Mesendoderm (in vitro differentiated cells): ENCODE results near the gene TGFBR1.

Source experiments
- DNase-seq: peaks from one replicate; pipeline ENCODE4 v3.0.0; 2013
- H2AK5ac ChIP-seq: 2 replicates; pipeline ENCODE4 v1.6.1; 2013; ENCODE audit warnings: low read length, inconsistent platforms
- H2BK120ac ChIP-seq: 2 replicates; pipeline ENCODE4 v1.6.1; 2013; ENCODE audit warnings: low read depth, mild to moderate bottlenecking, low read length, moderate library complexity, mixed read lengths
- H2BK15ac ChIP-seq: replicated peaks from 2 replicates; pipeline ENCODE4 v1.6.1; 2013; ENCODE audit warnings: low read depth, mild to moderate bottlenecking, moderate library complexity
- H2BK5ac ChIP-seq: 2 replicates; pipeline ENCODE4 v1.6.1; 2013; ENCODE audit warnings: low read length, inconsistent platforms
- H3K18ac ChIP-seq: 2 replicates; pipeline ENCODE4 v1.6.1; 2013; ENCODE audit warnings: mild to moderate bottlenecking, low read length, mixed read lengths
- H3K23ac ChIP-seq: one replicate; pipeline ENCODE4 v1.6.1; 2013; ENCODE audit warnings: low read length
- H3K27ac ChIP-seq: 2 replicates; pipeline ENCODE4 v1.5.1; 2013; ENCODE audit warnings: low read depth, mild to moderate bottlenecking, inconsistent platforms, low read length, moderate library complexity
- H3K27me3 ChIP-seq: 2 replicates; pipeline ENCODE4 v1.6.1; 2013; ENCODE audit warnings: low read length, control low read depth, mild to moderate bottlenecking, inconsistent platforms; ENCODE audit not compliant: insufficient read depth, poor library complexity
- H3K36me3 ChIP-seq: 2 replicates; pipeline ENCODE4 v1.6.1; 2013; ENCODE audit warnings: low read length, inconsistent platforms; ENCODE audit not compliant: control insufficient read depth, insufficient read depth
- H3K4ac ChIP-seq: one replicate; pipeline ENCODE4 v1.6.1; 2013; ENCODE audit warnings: low read depth, mild to moderate bottlenecking, low read length, moderate library complexity
- H3K4me1 ChIP-seq: 2 replicates; pipeline ENCODE4 v1.6.1; 2013; ENCODE audit warnings: low read depth, low read length, inconsistent platforms; ENCODE audit not compliant: control insufficient read depth
- H3K4me2 ChIP-seq: 2 replicates; pipeline ENCODE4 v1.6.1; 2013; ENCODE audit warnings: low read length
- H3K4me3 ChIP-seq: 2 replicates; pipeline ENCODE4 v1.5.1; 2013; ENCODE audit warnings: mild to moderate bottlenecking, low read length
- H3K56ac ChIP-seq: one replicate; pipeline ENCODE4 v1.6.1; 2013; ENCODE audit warnings: low read length
- H3K79me1 ChIP-seq: 2 replicates; pipeline ENCODE4 v1.6.1; 2013; ENCODE audit warnings: low read length, inconsistent platforms
- H3K79me2 ChIP-seq: 2 replicates; pipeline ENCODE4 v1.6.1; 2013; ENCODE audit warnings: mild to moderate bottlenecking, low read length; ENCODE audit not compliant: control insufficient read depth, insufficient read depth
- H3K9ac ChIP-seq: 2 replicates; pipeline ENCODE4 v1.6.1; 2013; ENCODE audit warnings: low read length, inconsistent platforms
- H4K5ac ChIP-seq: one replicate; pipeline ENCODE4 v1.6.1; 2013; ENCODE audit warnings: low read length
- H4K8ac ChIP-seq: one replicate; pipeline ENCODE4 v1.6.1; 2013; ENCODE audit warnings: low read depth, mild to moderate bottlenecking, control low read depth, low read length, moderate library complexity
- WGBS: extraction: QIAGEN DNeasy Blood & Tissue Kit; methylation state at CpG from one replicate; pipeline ENCODE4 v1.1.7; 2013; ENCODE audit warnings: low lambda C conversion rate, missing lambda C conversion rate; ENCODE audit not compliant: insufficient coverage; ENCODE audit errors: extremely low coverage; 5-methylcytosine and 5-hydroxymethylcytosine counted together

TGFBR1 gene

GRCh38 chr9:99112750-99113413 is 8.0 kb downstream of the TGFBR1 start:
- WGBS: no CpG with 5 or more reads among the region's 6 CpGs
- H3K27ac ChIP-seq: no peak overlapping the region

GRCh38 chr9:99113414-99114048 is 8.6 kb downstream of the TGFBR1 start:
- H3K36me3 ChIP-seq: no peaks in the 10 kb centered on the region
- H3K56ac ChIP-seq: no peak overlapping the region
- no peak overlapping the region for H2AK5ac ChIP-seq
- no peak overlapping the region for H3K23ac ChIP-seq
- no peak overlapping the region for H2BK120ac ChIP-seq
- no peak overlapping the region for H3K9ac ChIP-seq
- no peak overlapping the region for H3K27ac ChIP-seq
- no peak overlapping the region for H3K18ac ChIP-seq
- no peak overlapping the region for H3K4me2 ChIP-seq
- DNase-seq: no peak
- no peak overlapping the region for H4K5ac ChIP-seq
- H2BK15ac ChIP-seq: no peak overlapping the region
- H2BK5ac ChIP-seq: no peak overlapping the region
- H3K27me3 ChIP-seq: no peaks in the 10 kb centered on the region
- no peak overlapping the region for H4K8ac ChIP-seq
- H3K79me2 ChIP-seq: peaks cover 40% of the 10 kb centered on the region
- no peak overlapping the region for H3K4ac ChIP-seq
- WGBS: no CpG with 5 or more reads among the region's 2 CpGs
- no peak overlapping the region for H3K4me3 ChIP-seq
- peaks cover 17% of the 10 kb centered on the region for H3K79me1 ChIP-seq
- H3K4me1 ChIP-seq: no peaks in the 10 kb centered on the region

More at GRCh38 chr9:99112750-99113413, 8.0 kb downstream of the TGFBR1 start:
- Histone ChIP-seq H3K79me2 (peaks cover 45% of the 10 kb centered on the region), H4K5ac (no peak overlapping the region), H3K79me1 (peaks cover 19% of the 10 kb centered on the region), H2BK15ac (no peak overlapping the region), H3K4me2 (no peak overlapping the region), H3K4ac (no peak overlapping the region), H3K56ac (no peak overlapping the region), H2AK5ac (no peak overlapping the region), H3K4me1 (no peaks in the 10 kb centered on the region), H3K27me3 (no peaks in the 10 kb centered on the region), H3K4me3 (no peak overlapping the region), H3K18ac (no peak overlapping the region), H3K23ac (no peak overlapping the region), H2BK5ac (no peak overlapping the region), H3K9ac (no peak overlapping the region), H2BK120ac (no peak overlapping the region), H3K36me3 (no peaks in the 10 kb centered on the region), H4K8ac (no peak overlapping the region)
- DNase-seq: peak; percentile 43

GRCh38 chr9:99114049-99114440 is 9.1 kb downstream of the TGFBR1 start:
- no peak overlapping the region for H2BK120ac ChIP-seq
- no peak overlapping the region for H4K8ac ChIP-seq
- no peak overlapping the region for H2BK5ac ChIP-seq
- no peaks in the 10 kb centered on the region for H3K4me1 ChIP-seq
- no peak overlapping the region for H2AK5ac ChIP-seq
- no peak for DNase-seq
- H3K4me2 ChIP-seq: no peak overlapping the region
- H3K27ac ChIP-seq: no peak overlapping the region
- no peak overlapping the region for H3K9ac ChIP-seq
- H3K4ac ChIP-seq: no peak overlapping the region
- H3K27me3 ChIP-seq: no peaks in the 10 kb centered on the region
- H2BK15ac ChIP-seq: no peak overlapping the region
- no peaks in the 10 kb centered on the region for H3K36me3 ChIP-seq
- no CpG with 5 or more reads among the region's 3 CpGs for WGBS
- no peak overlapping the region for H3K56ac ChIP-seq
- no peak overlapping the region for H4K5ac ChIP-seq
- H3K18ac ChIP-seq: no peak overlapping the region
- no peak overlapping the region for H3K23ac ChIP-seq
- no peak overlapping the region for H3K4me3 ChIP-seq
- H3K79me1 ChIP-seq: peaks cover 20% of the 10 kb centered on the region
- H3K79me2 ChIP-seq: peaks cover 41% of the 10 kb centered on the region

GRCh38 chr9:99114846-99115500 is 10.1 kb downstream of the TGFBR1 start:
- Histone ChIP-seq H3K27me3 (no peaks in the 10 kb centered on the region), H2BK15ac (no peak overlapping the region), H2BK120ac (no peak overlapping the region), H4K8ac (no peak overlapping the region), H3K23ac (no peak overlapping the region), H3K4me1 (no peaks in the 10 kb centered on the region), H3K4ac (no peak overlapping the region), H3K4me3 (no peak overlapping the region), H3K56ac (no peak overlapping the region), H4K5ac (no peak overlapping the region), H3K79me1 (peaks cover 18% of the 10 kb centered on the region), H3K18ac (no peak overlapping the region), H3K79me2 (peaks cover 41% of the 10 kb centered on the region), H3K27ac (no peak overlapping the region), H3K4me2 (no peak overlapping the region), H3K36me3 (no peaks in the 10 kb centered on the region), H2BK5ac (no peak overlapping the region), H2AK5ac (no peak overlapping the region), H3K9ac (no peak overlapping the region)
- DNase-seq: no peak
- WGBS: no CpG with 5 or more reads among the region's 6 CpGs

- no peak overlapping the region for H2BK120ac ChIP-seq
- H4K5ac ChIP-seq: no peak overlapping the region
- DNase-seq: peak; percentile 19
- no peak overlapping the region for H2AK5ac ChIP-seq
- H3K36me3 ChIP-seq: no peaks in the 10 kb centered on the region
- no peaks in the 10 kb centered on the region for H3K4me1 ChIP-seq
- no peak overlapping the region for H3K27ac ChIP-seq
- H3K4me3 ChIP-seq: no peak overlapping the region
- H3K9ac ChIP-seq: no peak overlapping the region
- H3K18ac ChIP-seq: no peak overlapping the region
- no peak overlapping the region for H3K4me2 ChIP-seq
- no CpG with 5 or more reads among the region's 3 CpGs for WGBS
- no peak overlapping the region for H3K4ac ChIP-seq
- peaks cover 15% of the 10 kb centered on the region for H3K79me1 ChIP-seq
- H4K8ac ChIP-seq: peak overlapping the region; percentile 57
- no peak overlapping the region for H2BK15ac ChIP-seq
- no peak overlapping the region for H3K23ac ChIP-seq
- H2BK5ac ChIP-seq: no peak overlapping the region
- H3K79me2 ChIP-seq: peaks cover 39% of the 10 kb centered on the region
- H3K27me3 ChIP-seq: no peaks in the 10 kb centered on the region
- no peak overlapping the region for H3K56ac ChIP-seq
Measured at GRCh38 chr9:99116003-99116411, 11.1 kb downstream of the TGFBR1 start.
